ENCODE measurements around the gene BOK.
"Not testable (repeated sequence)": the region's sequence is repeated elsewhere in the genome, so short reads cannot be mapped to it uniquely, and the experiment has no call there.

Gene BOK

DNA sequence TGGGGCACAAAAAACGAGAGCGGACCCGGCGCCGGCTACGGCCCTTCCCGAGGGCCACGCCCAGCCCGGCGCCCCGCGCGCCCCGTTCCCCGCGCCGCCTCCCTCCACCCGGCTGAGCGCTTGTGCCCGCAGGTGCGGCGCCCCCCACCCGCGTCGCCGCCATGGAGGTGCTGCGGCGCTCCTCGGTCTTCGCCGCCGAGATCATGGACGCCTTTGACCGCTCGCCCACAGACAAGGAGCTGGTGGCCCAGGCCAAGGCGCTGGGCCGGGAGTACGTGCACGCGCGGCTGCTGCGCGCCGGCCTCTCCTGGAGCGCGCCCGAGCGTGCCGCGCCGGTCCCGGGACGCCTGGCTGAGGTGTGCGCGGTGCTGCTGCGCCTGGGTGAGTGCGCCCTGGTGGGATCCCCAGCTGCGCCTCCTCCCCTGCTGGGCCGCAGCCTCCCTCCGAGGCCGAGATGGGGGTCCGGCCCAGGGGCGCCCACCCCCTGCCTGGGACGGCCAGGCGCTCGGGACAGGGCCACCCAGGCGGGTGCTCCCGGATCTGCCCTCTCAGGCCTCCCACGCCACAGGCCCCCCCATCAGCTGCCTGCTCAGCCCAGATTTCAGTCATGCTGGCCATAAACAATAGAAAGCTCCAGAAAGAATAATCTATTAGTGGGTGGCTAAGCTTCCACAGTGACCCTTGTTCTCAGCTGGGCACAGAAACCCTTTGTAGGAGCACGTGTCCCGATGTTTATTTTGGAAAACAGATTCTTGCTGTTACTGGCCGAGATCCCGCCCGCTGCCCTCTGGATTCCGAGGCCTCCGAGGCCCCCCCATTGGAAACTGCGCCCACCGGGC lies 997 bp downstream of the BOK start:
- DNase-seq: no peak

DNA sequence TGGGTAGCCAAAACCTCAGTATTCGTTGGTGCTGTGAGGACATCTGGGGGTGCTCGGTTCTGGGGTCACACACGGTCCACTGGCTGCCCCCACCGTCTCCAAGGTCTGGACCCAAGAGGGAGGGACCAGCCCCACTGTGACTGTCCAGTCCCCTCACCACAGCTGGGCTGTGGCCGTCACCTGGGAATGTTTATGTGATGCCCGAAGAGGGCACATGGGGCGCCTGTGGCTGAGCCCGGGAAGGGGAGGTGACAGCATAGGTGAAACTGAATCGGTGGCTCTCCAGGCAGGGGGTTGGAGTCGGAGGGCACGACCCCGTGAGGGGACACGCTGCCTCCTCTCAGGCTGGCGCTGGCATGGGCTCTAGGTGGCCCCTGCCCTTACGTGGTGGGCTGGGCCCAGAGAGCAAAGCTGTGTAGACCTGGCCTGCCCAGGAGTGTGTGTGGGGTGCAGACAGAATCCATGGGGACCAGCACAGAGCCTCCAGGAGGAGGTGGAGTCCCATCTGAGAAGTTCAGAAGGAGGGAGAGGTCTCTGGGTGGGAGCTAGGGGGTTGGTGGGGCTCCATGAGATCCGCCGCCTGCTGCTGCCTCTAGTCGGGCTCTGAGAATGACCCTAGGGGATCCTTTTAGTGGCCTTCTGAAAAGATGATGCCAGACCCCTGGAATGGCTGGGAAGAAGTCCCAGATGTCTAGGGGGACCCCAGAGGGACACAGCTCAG lies 1.8 kb downstream of the BOK start:
- no peak for DNase-seq

DNA sequence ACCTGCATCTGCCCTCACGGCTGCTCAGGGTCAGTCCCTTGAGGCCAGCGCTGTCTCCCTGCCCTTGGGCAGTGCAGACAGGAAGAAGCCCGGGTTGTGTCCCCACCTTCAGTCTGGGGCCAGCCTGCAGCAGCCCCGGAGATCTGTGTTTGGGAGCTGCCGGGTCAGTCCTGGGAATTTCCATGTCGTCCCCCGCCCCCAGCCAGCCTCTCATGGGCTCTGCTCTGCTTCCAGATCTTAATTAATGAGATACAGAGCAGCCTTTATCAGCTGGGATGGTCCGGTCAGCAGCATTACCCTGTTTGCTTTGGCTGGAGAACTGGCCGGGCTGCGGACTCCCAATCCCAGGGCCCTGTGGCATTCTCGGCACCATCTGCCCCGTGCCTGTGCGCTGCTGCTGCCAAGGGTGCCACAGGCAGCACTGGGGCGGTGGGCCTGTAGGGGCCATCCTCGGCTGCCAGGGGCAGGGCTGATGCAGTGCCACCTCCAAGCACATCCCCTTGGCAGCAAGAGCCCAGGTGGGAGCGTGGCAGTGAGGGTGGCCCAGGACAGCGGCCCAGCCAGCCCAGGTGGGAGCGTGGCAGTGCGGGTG lies 2.4 kb downstream of the BOK start:
- no peak for DNase-seq

DNA sequence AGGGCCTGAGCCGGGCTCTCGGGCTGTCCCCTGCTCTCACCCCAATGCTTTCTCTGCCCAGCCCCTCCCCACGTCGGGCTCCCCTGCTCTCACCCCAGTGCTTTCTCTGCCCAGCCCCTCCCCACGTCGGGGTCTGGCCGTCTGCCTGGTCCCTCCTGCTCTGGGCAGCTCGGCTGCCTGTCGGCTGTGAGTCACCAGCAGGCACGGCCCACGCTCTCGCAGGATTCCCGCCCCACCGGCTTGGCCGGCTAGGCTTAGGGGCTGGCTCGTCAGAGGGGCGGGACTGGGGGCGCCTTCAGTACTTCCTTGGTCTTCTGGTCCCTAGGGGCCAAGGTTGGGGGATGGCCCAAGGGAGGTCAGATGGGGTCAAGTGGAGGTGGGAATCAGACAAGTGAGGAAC lies 3.3 kb downstream of the BOK start:
- DNase-seq: no peak

DNA sequence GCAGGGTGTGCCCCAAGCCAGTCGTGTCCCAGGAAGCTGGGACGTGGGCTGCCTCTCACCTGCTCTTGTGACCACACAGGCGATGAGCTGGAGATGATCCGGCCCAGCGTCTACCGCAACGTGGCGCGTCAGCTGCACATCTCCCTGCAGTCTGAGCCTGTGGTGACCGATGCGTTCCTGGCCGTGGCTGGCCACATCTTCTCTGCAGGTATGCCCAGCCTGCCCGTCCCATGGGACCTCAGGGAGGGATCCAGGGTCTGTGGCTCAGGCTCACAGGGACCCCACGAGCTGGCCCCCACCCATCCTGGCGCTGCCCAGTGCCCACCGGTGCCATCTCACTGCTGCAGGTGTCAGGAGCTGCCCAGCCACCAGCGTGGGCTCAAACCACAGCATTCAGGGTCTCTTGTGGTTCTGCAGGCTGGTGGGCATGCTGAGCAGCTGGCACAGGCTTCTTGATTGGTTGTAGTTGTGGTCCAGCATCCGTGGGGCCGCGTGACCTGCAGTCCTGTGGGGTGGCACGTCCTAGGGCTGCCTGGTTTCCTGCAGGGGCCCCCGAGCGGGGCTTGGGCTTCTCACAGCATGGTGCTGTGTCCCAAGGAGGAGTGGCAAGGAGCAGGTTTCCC lies 3.8 kb downstream of the BOK start:
- DNase-seq: no peak

DNA sequence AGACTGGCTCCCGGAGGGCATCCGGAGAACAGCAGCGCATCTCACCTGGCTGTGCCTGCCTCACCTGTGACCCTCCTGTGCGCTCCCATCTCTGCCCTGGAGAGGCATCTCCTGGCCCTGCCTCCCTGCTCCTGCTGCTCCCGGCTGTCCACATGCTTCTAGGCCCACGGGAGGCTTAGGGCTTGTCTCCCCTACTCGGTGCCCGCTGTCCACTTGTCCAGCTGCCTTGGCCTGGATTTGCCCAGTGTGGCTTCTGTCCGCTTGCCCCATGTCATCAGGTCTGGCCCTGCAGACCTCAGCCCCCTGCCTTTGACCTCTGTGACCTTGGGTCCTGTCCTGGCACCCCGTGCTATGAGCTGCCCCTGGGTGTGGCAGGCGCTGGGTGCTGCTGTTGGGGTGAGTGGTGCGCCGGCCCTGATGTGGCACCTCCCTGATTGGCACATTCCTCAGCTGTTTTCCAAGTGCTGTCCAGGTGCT lies 4.5 kb downstream of the BOK start:
- DNase-seq: no peak

DNA sequence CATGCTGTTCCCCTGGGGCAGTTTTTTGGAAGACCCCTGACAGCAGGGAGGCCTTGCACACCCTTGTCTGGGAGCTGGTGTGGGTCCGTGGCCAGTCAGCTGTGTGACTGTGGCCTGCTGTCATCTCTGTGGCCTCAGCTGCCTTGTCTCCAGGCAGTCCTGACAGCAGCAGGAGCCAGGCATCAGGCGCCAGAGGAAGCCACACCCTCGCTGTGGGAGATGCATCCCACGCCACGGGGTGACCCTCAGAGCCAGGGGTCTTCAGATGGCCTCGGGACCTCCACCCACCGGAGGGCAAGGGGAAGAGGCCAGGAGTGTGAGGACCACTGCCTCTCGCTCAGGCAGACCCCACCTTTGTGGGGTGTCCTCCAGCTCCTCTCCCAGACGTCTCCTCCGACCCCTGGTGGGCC lies 5.0 kb downstream of the BOK start:
- no peak for DNase-seq

DNA sequence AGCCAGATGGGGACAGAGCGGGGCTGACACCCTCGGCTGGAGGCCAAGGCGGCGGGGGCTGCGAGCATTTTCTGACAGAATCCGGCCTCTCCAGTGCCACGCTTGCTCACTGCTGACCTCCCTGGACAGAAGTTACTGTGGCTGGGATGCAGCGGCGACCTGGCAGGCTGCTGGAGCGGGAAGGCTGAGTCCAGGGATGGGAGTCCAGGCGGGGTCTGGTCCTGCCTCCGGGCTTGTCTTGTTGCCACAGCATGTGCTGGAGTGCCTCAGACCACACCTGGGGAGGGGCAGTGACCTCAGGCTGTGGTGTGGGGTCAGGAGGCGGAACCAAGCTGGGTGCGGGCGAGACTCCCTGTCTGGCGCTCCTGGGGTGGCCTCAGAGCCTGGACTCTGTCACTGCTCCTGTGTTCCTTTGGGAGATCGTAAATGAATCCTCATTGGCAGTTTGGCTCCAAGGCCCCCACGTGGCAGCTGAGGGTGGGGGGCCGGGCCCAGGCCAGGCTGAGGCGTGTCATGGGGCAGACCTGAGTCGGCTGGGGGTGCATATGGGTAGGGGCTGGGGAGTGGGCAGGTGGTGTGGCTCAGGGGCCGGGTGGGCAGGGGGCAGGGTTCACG lies 5.5 kb downstream of the BOK start:
- no peak for DNase-seq

DNA sequence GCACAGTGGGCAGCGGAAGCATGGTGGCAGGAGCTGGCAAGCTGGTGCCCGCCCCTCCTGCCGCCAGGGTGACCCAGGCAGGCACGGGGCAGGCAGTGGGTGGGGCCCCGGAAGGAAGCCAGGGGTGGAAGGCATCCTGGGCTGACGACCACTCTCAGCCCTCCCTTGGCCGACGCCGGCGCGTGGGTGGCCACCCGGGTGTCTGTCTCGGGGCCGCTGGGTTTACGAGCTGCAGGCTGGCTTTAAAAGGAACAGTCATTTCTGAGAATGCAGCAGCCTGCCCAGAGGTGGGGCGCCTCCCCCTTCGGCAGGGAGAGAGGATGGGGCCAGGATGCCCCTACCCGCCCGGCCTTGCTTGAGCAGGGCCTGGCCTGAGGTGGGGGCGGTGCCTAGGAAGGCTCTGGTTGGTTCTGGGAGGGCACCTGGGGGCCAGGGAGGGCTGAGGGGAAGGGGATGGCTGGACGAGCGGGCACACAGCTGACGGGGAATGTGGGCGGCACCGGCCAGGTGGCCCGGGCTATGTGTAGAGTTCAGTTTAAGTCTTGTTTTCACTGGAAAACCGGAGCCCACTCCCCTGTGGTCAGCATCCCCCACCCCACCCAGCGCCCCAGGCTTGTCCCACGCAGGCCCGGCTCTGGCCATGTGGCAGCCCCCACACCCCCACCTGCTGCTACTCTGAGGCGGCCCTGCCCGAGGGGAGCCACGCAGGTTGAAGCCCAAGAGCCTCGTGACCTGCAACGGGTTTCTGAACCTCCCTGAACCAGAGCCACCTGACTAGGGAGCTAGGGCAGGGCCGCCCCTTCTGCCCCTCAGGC lies 6.3 kb downstream of the BOK start:
- no peak for DNase-seq

DNA sequence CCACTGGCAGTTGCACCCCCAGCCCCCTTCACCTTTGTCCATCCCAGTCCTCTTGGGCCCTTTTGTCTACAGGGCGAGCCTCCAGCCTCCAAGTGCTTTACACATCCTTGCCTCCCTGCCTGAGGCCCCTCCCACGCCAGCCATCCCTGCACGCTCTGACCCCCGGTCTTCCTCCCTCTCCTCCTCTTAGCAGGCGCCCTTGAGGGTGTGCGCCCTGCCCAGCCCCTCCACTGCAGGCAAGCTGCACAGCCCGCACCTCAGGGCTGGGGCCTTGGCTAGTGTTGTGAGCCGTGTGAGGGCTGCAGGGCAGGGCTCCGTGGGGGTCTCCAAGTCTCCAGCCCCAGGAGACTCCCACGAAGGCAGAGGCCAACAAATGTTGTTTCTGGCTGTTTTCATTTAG lies 6.9 kb downstream of the BOK start:
- DNase-seq: no peak

DNA sequence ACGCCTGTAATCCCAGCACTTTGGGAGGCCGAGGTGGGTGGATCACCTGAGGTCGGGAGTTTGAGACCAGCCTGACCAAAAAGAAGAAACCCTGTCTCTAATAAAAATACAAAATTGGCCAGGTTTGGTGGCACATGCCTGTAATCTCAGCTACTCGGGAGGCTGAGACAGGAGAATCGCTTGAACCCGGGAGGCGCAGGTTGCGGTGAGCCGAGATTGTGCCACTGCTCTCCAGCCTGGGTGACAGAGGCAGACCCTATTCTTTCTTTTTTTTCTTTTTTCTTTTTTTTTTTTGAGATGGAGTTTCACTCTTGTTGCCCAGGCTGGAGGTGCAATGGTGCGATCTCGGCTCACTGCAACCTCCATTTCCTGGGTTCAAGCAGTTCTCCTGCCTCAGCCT lies 7.5 kb downstream of the BOK start:
- DNase-seq: not testable (repeated sequence)

DNA sequence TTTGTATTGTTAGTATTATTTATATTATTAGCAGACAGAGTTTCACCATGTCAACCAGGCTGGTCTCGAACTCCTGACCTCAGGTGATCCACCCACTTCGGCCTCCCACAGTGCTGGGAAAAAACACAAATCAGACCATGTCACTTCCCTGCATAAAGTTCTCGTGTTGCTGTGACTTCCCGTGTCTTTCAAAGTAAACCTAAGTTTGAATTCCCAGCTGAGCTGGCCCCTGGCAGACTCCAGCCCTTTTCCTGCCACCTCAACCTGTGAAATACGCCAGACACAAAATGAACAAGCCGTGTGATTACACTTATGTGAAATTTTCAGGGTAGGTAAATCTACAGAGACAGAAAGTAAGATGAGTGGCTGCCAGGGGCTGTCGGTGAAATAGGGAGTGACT lies 7.9 kb downstream of the BOK start:
- no peak for DNase-seq

DNA sequence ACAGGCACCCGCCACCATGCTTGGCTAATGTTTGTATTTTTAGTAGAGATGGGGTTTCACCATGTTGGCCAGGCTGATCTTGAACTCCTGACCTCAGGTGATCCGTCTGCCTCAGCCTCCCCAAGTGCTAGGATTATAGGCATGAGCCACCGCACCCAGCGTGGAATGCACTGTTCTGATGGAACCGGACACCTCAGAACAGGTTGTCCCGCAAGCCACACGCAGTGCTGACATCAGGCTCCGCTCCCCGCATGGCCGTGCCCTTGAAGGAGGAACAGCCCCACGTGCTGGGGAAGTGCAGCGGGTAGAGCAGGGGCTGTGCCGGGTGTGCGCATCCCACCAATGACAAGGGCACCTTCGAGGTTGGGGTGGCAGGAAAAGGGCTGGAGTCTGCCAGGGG lies 8.7 kb downstream of the BOK start:
- DNase-seq: not testable (repeated sequence)

DNA sequence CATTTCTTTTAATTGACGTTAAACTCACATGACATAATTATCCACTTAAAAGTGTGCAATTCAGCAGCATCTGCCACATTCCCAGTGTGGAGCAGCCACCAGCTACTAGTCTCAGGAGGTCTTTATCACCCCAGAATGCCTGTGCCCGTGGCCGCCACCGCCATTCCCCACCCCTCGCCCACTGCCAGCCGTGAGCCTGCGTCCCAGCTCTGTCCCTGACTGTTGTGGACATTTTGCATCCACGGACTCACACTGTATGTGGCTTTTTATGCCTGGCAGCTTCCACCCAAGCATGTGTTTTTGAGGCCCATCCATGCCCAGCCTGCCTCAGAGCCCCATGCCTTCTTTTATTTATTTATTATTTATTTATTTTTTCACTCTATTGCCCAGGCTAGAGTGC lies 9.2 kb downstream of the BOK start:
- DNase-seq: no peak

DNA sequence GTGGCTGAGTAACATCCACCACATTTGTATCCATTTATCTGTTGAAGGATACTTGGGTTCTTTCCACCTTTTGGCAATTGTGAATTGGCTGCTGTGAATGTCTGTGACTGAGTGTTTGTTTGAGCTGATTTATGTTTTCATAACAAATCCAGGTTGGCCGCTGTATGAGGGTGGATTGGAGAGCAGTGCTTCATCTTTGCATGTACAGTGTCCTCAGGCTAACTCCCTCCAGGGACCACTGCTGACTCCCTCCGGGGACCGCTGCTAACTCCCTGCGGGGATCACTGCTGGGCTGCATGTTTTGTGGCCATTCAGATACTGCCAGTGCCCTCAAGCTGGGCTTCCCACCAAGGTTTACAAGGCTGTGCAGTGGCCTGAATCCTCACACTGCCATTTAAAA lies 10.2 kb downstream of the BOK start:
- no peak for DNase-seq

DNA sequence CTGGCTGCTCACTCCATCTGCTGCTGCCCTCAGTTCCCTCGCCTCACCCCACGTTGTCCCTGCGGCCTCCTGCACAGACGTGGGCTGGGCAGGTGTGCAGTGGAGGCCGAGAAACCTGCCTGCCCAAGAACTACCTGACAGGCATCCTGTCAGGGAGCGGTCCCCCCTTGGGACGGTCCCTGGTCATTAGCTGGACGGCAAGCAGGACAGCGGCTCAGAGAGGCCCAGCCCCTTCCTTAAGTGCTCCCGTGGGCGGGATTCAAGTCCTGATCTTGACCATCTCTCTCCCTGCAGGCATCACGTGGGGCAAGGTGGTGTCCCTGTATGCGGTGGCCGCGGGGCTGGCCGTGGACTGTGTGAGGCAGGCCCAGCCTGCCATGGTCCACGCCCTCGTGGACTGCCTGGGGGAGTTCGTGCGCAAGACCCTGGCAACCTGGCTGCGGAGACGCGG lies 11.3 kb downstream of the BOK start:
- no peak for DNase-seq

DNA sequence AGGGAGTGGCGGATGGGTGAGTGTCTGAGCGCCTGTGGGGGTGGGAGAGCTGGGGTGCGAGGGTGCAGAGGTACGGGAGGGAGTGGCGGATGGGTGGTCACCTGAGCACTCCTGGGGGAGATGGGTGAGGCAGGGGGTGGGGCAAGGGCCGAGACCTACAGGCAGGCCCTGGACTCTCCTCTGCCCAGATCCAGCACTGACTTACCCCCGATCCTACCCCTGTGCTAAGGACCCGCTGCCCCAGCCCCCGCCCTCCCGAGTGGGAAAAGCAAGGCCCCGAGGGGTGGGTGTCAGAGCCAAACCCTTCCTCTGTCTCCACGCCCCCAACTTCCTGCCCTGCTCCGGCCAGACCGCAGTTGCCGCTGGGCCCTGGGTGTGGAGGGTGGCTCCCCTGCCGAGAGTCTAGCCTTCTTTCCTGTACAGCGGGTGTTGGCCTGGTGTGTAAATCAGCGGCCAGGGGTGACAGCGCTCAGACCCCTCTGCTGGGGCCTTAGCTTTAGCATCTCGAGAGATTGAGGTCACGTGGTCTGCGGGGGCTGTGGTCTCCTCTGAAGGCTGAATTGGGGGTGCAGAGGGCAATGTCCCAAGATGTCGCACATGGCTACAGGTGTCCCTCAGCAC lies 12.5 kb downstream of the BOK start:
- DNase-seq: no peak

DNA sequence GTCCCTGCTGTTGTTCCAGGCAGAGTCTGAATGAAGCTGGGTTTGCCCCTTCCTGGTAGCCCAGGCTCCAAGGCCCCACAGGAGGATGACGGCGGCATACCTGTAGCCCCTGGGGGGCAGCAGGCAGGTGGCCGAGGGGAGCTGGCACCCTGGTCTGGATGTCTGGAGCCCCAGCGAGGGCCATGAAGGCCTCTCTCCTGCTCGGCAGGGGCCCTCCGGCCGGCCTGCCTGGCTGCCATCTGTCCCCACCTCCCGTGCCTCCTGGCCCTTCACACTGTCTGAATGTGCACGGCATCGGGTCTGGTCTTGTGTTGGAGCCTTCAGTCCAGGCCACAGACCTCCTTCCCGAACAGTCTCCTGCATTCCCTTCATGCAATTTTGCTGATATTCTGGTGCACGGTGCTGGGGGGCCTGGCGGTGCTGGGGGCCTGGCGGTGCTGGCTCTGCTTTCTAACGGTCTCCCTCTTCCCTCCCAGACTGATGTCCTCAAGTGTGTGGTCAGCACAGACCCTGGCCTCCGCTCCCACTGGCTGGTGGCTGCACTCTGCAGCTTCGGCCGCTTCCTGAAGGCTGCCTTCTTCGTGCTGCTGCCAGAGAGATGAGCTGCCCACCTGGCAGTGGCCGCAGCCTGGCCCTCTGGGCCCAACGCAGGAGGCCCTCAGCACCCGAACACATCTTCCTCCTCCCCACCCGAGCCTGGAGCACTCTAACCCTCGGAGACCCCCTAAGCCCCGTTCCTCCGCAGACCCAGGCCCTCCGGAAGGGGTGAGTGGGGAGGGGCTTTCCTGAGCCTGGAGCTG lies 13.5 kb downstream of the BOK start:
- no peak for DNase-seq

DNA sequence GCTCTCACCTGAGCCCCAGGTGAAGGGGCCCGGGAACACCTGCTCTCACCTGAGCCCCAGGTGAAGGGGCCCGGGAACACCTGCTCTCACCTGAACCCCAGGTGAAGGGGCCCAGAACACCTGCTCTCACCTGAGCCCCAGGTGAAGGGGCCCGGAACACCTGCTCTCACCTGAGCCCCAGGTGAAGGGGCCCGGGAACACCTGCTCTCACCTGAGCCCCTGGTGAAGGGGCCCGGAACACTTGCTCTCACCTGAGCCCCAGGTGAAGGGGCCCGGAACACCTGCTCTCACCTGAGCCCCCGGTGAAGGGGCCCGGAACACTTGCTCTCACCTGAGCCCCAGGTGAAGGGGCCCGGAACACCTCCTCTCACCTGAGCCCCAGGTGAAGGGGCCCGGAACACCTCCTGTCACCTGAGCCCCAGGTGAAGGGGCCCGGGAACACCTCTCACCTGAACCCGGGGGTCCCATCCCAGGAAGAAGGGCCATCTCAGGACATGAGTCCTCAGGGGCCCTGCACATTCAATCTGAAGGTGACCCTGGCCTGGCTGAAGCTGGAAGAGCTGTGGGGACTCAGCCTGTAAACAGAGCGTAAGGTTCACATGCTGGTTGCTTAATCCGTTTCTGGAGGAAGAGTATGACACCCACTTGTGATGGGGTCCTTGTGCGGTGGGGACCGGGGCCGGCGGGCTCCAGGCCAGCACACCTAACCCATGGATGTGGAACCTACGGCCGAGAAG lies 14.5 kb downstream of the BOK start:
- DNase-seq: not testable (repeated sequence)

DNA sequence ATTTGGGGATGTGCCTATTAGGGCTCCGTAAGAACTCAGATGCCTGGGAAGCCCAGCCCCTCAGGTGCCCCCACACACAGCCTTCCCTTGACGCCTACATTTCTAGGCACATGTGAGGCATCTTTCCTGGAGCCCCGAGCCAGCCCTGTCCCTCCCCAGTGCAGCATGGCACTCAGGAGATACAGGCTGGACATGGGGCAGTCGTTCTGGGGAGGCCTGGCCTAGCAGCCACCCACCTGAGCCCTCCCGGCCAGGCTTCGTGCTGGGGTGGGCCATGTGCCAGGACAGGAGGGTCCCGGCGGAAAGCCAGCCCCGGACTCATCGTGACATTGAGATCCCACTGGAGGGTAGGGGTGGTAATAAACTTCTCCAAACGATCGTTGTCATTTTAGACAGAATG lies 15.2 kb downstream of the BOK start:
- no peak for DNase-seq
